A549 (cell line): ENCODE results near the gene CNST. TPM values are rescaled to one million over a fixed set of nuclear protein-coding genes. Genes with fewer than 3 reads are reported as not detected.
A peak's percentile ranks its signal among the peaks of the same experiment; 100 is the strongest.

Source experiments
- ATAC-seq, 2 experiments: fragments of 200-7000 bp in 1 of 2; fragments of >200 bp in 1 of 2; cut with Nextera tagmentation in 1 of 2; cut with Tn5 transposase in 1 of 2; 3 replicates each; pipeline versions ENCODE4 v1.8.0 to v1.9.1; 2018 to 2020; ENCODE audit warnings: mild to moderate bottlenecking in 1 of 2, moderate library complexity in 1 of 2
- CTCF ChIA-PET: fragments of 300-600 bp; sonication (Branson Sonifier 250); formaldehyde crosslinking; extraction: SDS; loops from one replicate; lab custom pipeline; 2021; ENCODE audit warnings: antibody characterized with exemption, inconsistent platforms; lab: Yijun Ruan, JAX
- POLR2A ChIA-PET: fragments of 350-600 bp; formaldehyde crosslinking; extraction: SDS; loops from one replicate; lab custom pipeline; 2021; ENCODE audit warnings: antibody characterized with exemption, inconsistent platforms; lab: Yijun Ruan, JAX
- DNase-seq, 2 experiments: peaks; one replicate each; pipeline versions ENCODE4 v3.0.0 to v3.0.0-alpha.2; 2011 to 2016; ENCODE audit warnings: low read depth in 1 of 2, low spot score in 1 of 2
- FAIRE-seq: peaks from 2 replicates; lab custom pipeline; 2011; peaks lifted over from hg19 to GRCh38; lab: Jason Lieb, UNC
- H3K27ac ChIP-seq, 2 experiments: fragments of >200 bp; sonication (Bioruptor Twin); formaldehyde crosslinking; 3 replicates each; pipeline ENCODE4 v1.5.1; 2016 to 2017
- H3K4me1 ChIP-seq: fragments of >200 bp; sonication (Bioruptor Twin); formaldehyde crosslinking; 3 replicates; pipeline ENCODE4 v1.6.1; 2016
- H3K4me2 ChIP-seq: fragments of >200 bp; sonication (Bioruptor Twin); formaldehyde crosslinking; 3 replicates; pipeline ENCODE4 v1.6.1; 2016
- H3K4me3 ChIP-seq: fragments of >200 bp; sonication (Bioruptor Twin); formaldehyde crosslinking; 3 replicates; pipeline ENCODE4 v1.5.1; 2016
- H3K9me3 ChIP-seq: fragments of >200 bp; sonication (Bioruptor Twin); formaldehyde crosslinking; 3 replicates; pipeline ENCODE4 v1.6.1; 2016
- BHLHE40 ChIP-seq: IDR thresholded peaks from 2 replicates; pipeline ENCODE4 v1.6.1; 2012; ENCODE audit warnings: low read depth, low read length, inconsistent platforms
- CHD2 ChIP-seq: fragments of 150-350 bp; IDR thresholded peaks from 2 replicates; pipeline ENCODE4 v1.6.1; 2014; ENCODE audit warnings: low read length; ENCODE audit not compliant: partially characterized antibody
- EHMT2 ChIP-seq: fragments of 200-600 bp; sonication (generic); IDR thresholded peaks from 2 replicates; pipeline ENCODE4 v1.6.1; 2016; ENCODE audit warnings: antibody characterized with exemption, low read depth, mild to moderate bottlenecking, moderate library complexity
- EP300 ChIP-seq, 2 experiments: fragments of >200 bp; sonication (Bioruptor Twin); formaldehyde crosslinking; IDR thresholded peaks; 2 replicates in 1 of 2; 3 replicates in 1 of 2; pipeline ENCODE4 v1.6.1; 2016 to 2017
- ESRRA ChIP-seq: fragments of 150-350 bp; IDR thresholded peaks from 2 replicates; pipeline ENCODE4 v1.6.1; 2014; ENCODE audit warnings: mild to moderate bottlenecking, low read length, borderline replicate concordance
- FOSL2 ChIP-seq, 2 experiments: fragments of 450-650 bp in 1 of 2; fragments of >200 bp in 1 of 2; sonication (Bioruptor Twin) in 1 of 2; formaldehyde crosslinking; IDR thresholded peaks; 2 replicates each; pipeline versions ENCODE4 v1.5.0 to v1.6.1; 2016 to 2020; ENCODE audit warnings: mild to moderate bottlenecking in 1 of 2, moderate library complexity in 1 of 2
- GATA3 ChIP-seq: IDR thresholded peaks from 2 replicates; pipeline ENCODE4 v1.6.1; 2012; ENCODE audit warnings: borderline replicate concordance
- HOXB5 ChIP-seq: fragments of 250-450 bp; sonication (Bioruptor Pico); IDR thresholded peaks from 2 replicates; pipeline ENCODE4 v1.5.0; 2020; ENCODE audit warnings: mild to moderate bottlenecking, moderate library complexity
- JUN ChIP-seq, 2 experiments: fragments of >200 bp; sonication (Bioruptor Twin); formaldehyde crosslinking; IDR thresholded peaks; 2 replicates in 1 of 2; 3 replicates in 1 of 2; pipeline ENCODE4 v1.6.1; 2016 to 2017
- JUNB ChIP-seq: fragments of >200 bp; sonication (Bioruptor Twin); formaldehyde crosslinking; IDR thresholded peaks from 2 replicates; pipeline ENCODE4 v1.6.1; 2016
- KDM1A ChIP-seq: fragments of 200-600 bp; sonication (generic); IDR thresholded peaks from 2 replicates; pipeline ENCODE4 v1.6.1; 2016; ENCODE audit warnings: low read depth, mild to moderate bottlenecking
- MAZ ChIP-seq: fragments of 150-350 bp; IDR thresholded peaks from 2 replicates; pipeline ENCODE4 v1.6.1; 2014; ENCODE audit warnings: antibody characterized with exemption, low read depth, low read length, borderline replicate concordance
- NFE2L2 ChIP-seq: fragments of 150-350 bp; conservative IDR thresholded peaks from 2 replicates; pipeline ENCODE4 v1.6.1; 2014; ENCODE audit warnings: low read length
- NPAS2 ChIP-seq: fragments of 250-450 bp; sonication (Bioruptor Pico); IDR thresholded peaks from 2 replicates; pipeline ENCODE4 v1.8.0; 2022; ENCODE audit warnings: mild to moderate bottlenecking, moderate library complexity, borderline replicate concordance
- POLR2A ChIP-seq: IDR thresholded peaks from 2 replicates; pipeline ENCODE4 v1.6.1; 2012; ENCODE audit warnings: mild to moderate bottlenecking, low read length
- POLR2AphosphoS2 ChIP-seq: conservative IDR thresholded peaks from 2 replicates; pipeline ENCODE4 v1.6.1; 2012; ENCODE audit warnings: low read length, improper control_type of control experiment, inconsistent platforms
- RAD21 ChIP-seq, 2 experiments: fragments of >200 bp in 1 of 2; sonication (Bioruptor Twin) in 1 of 2; formaldehyde crosslinking in 1 of 2; IDR thresholded peaks in 1 of 2; conservative IDR thresholded peaks in 1 of 2; 2 replicates in 1 of 2; 3 replicates in 1 of 2; pipeline ENCODE4 v1.6.1; 2012 to 2018; ENCODE audit warnings: inconsistent platforms in 1 of 2
- RARB ChIP-seq: fragments of 250-450 bp; sonication (Bioruptor Pico); IDR thresholded peaks from 2 replicates; pipeline ENCODE4 v1.8.0; 2021; ENCODE audit warnings: mild to moderate bottlenecking, moderate library complexity
- RCOR1 ChIP-seq: fragments of 150-350 bp; IDR thresholded peaks from 2 replicates; pipeline ENCODE4 v1.6.1; 2014; ENCODE audit warnings: antibody characterized with exemption, low read length, low read depth
- RFX5 ChIP-seq: fragments of 450-650 bp; IDR thresholded peaks from 2 replicates; pipeline ENCODE4 v1.7.1; 2014; ENCODE audit warnings: antibody characterized with exemption, mild to moderate bottlenecking, moderate library complexity
- SREBF2 ChIP-seq: fragments of 450-650 bp; IDR thresholded peaks from 2 replicates; pipeline ENCODE4 v1.6.1; 2014; ENCODE audit warnings: mild to moderate bottlenecking, moderate library complexity
- TP53 ChIP-seq: fragments of 250-450 bp; sonication (Bioruptor Pico); IDR thresholded peaks from 2 replicates; pipeline ENCODE4 v1.5.0; 2021; ENCODE audit warnings: mild to moderate bottlenecking, moderate library complexity
- ZSCAN20 ChIP-seq: fragments of 250-450 bp; sonication (Bioruptor Pico); IDR thresholded peaks from 2 replicates; pipeline ENCODE4 v1.8.0; 2022; ENCODE audit warnings: mild to moderate bottlenecking, moderate library complexity
- WGBS: methylation state at CpG from one replicate; pipeline ENCODE4 v1.1.6; 2017; ENCODE audit errors: missing lambda C conversion rate; 5-methylcytosine and 5-hydroxymethylcytosine counted together
- polyA plus RNA-seq, 4 experiments: library from polyadenylated mRNA; depleted of rRNA in 3 of 4; stranded (reverse); fragments of >200 nt; fragmentation: RNase III in 1 of 4; extraction: RNeasy Plus Mini Kit Qiagen cat#74134 plus additional on column Dnase treatment in 1 of 4; gene quantifications; 2 replicates in 3 of 4; 3 replicates in 1 of 4; pipeline ENCODE4 v1.2.3, GENCODE V29; 2011 to 2017
- TF ChIP-seq, protein P1 (sequence below): IDR thresholded peaks from 2 replicates; pipeline ENCODE4 v1.6.1; 2012
- TF ChIP-seq, protein P2 (sequence below): fragments of 250-450 bp; sonication (Bioruptor Pico); IDR thresholded peaks from 2 replicates; pipeline ENCODE4 v1.5.0; 2021; ENCODE audit warnings: mild to moderate bottlenecking, moderate library complexity, borderline replicate concordance
- TF ChIP-seq, protein P3 (sequence below): fragments of >200 bp; sonication (Bioruptor Twin); formaldehyde crosslinking; IDR thresholded peaks from 3 replicates; pipeline ENCODE4 v1.6.1; 2016
- TF ChIP-seq, protein P4 (sequence below): fragments of >200 bp; sonication (Bioruptor Twin); formaldehyde crosslinking; IDR thresholded peaks from 2 replicates; pipeline ENCODE4 v1.6.1; 2016
- TF ChIP-seq, protein P5 (sequence below): IDR thresholded peaks from 2 replicates; pipeline ENCODE4 v1.6.1; 2012

The CNST gene
- polyA plus RNA-seq, 2 of the 4 experiments (the other 2 are of a cell fraction) = 7.9 to 23.0 TPM

DNA sequence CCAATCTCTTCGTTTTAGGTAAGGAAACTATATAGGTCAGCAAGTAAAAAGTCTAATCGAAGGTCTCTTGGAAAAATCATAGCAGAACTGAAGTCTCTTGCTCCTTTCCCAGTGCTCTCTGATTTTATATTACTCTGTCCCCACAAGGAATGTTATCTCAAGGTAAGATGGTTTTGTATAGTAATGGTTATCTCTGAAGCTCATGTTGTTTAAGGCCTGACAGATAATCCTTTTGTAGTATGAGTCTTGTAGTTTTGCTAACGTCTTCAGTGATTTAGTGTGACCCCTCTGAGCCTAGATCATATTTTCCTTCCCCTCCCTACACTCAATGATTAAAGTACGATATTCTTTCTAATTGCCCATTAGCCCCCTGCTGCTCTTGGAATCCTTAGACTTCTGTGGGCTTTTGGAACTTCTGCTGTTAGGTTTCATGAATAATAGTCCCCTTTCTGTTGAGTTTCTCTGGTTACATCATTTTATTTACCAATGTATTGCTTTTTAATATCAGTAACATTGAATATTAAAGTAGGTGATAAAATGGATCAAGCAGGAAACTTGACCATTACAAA, 52.1 kb downstream of the CNST start:
- H3K9me3 ChIP-seq = no peaks in the 10 kb centered on the region
- ChIA-PET POLR2A (no interaction called here), CTCF (interaction anchor here (0.6 kb wide), 2 partner anchors 78 to 462 kb away, joined by 3 read pairs; no protein-coding TSS in a partner anchor)
- DNase-seq = no peak
- peak overlapping the region in 1 of 2 experiments; percentile 10; a peak in 1 of 6 replicates for H3K27ac ChIP-seq
- FAIRE-seq = no peak
- H3K4me3 ChIP-seq = no peak overlapping the region
- H3K4me1 ChIP-seq = peaks cover 14% of the 10 kb centered on the region; the same call in 2 of the 3 replicates
- no peak for ATAC-seq
- WGBS = 79% methylated on average over 4 of the region's 4 CpGs
- H3K4me2 ChIP-seq = no peak overlapping the region
- TF ChIP-seq NPAS2 (CRISPR knock-in tag) (no peak), HOXB5 (CRISPR knock-in tag) (no peak), SREBF2 (no peak), ZSCAN20 (CRISPR knock-in tag) (no peak), CHD2 (no peak), EP300 (IDR thresholded peaks at IDR 0.05) (no peak), RCOR1 (no peak), BHLHE40 (no peak), GATA3 (no peak)
- TF ChIP-seq, protein P1, sequence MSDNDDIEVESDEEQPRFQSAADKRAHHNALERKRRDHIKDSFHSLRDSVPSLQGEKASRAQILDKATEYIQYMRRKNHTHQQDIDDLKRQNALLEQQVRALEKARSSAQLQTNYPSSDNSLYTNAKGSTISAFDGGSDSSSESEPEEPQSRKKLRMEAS = no peak
- TF ChIP-seq, protein P2, sequence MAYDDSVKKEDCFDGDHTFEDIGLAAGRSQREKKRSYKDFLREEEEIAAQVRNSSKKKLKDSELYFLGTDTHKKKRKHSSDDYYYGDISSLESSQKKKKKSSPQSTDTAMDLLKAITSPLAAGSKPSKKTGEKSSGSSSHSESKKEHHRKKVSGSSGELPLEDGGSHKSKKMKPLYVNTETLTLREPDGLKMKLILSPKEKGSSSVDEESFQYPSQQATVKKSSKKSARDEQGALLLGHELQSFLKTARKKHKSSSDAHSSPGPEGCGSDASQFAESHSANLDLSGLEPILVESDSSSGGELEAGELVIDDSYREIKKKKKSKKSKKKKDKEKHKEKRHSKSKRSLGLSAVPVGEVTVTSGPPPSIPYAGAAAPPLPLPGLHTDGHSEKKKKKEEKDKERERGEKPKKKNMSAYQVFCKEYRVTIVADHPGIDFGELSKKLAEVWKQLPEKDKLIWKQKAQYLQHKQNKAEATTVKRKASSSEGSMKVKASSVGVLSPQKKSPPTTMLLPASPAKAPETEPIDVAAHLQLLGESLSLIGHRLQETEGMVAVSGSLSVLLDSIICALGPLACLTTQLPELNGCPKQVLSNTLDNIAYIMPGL (CRISPR knock-in tag) = no peak

DNA sequence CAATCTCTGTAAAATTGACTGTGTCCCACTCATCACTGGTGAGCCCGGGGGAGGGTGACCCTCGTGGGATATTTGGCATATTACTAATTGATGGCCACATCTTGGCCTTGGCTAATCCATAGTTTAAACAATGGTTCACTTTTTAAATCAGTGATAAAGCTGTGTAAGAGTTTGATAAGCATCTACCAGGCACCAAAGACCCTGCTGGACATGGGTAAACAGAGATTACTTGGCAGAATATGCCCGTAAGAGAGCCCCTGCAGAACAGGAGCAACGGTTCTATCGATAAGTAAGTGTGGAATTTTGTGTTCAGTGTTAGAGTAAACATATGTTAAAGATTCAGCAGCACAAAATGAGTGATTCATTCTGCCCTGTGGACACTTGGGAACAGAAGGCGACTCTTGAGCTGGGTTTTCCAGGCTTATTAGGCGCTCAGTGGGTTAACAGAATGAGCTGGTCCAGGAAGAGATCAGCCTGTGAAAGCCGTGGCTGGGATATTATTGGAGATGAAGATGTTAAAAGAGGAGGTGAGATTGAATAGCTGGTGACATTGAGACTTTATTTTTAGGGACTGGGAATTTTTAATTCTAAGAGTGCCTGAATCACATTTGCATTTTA, 55.9 kb downstream of the CNST start:
- FAIRE-seq = no peak
- CTCF ChIA-PET = interaction anchor here (1.4 kb wide), 1 partner anchor 67 kb away, joined by 5 read pairs; no protein-coding TSS in a partner anchor
- ATAC-seq = no peak
- no peak overlapping the region for H3K4me3 ChIP-seq
- peaks cover 7% of the 10 kb centered on the region; the same call in 2 of the 3 replicates for H3K4me1 ChIP-seq
- no peak for DNase-seq
- POLR2A ChIA-PET = no interaction called here
- no peak for TF ChIP-seq FOSL2 (IDR thresholded peaks at IDR 0.05)
- no peak for TF ChIP-seq FOSL2 (CRISPR knock-in tag; IDR thresholded peaks at IDR 0.05)
- TF ChIP-seq RARB (CRISPR knock-in tag) = no peak
- TF ChIP-seq RAD21 (conservative IDR thresholded peaks at IDR 0.05 in 1 of 2, IDR thresholded peaks at IDR 0.05 in 1 of 2) = no peak
- TF ChIP-seq, protein P3, sequence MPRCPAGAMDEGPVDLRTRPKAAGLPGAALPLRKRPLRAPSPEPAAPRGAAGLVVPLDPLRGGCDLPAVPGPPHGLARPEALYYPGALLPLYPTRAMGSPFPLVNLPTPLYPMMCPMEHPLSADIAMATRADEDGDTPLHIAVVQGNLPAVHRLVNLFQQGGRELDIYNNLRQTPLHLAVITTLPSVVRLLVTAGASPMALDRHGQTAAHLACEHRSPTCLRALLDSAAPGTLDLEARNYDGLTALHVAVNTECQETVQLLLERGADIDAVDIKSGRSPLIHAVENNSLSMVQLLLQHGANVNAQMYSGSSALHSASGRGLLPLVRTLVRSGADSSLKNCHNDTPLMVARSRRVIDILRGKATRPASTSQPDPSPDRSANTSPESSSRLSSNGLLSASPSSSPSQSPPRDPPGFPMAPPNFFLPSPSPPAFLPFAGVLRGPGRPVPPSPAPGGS = no peak
- no peak for TF ChIP-seq RCOR1
- no peak for TF ChIP-seq POLR2A
- no peak for TF ChIP-seq JUN (IDR thresholded peaks at IDR 0.05)
- TF ChIP-seq JUNB = no peak
- no peak for TF ChIP-seq NPAS2 (CRISPR knock-in tag)
- H3K27ac ChIP-seq = no peak overlapping the region
- H3K9me3 ChIP-seq = no peaks in the 10 kb centered on the region
- no peak overlapping the region for H3K4me2 ChIP-seq
- WGBS = 65% methylated on average over 8 of the region's 8 CpGs

DNA sequence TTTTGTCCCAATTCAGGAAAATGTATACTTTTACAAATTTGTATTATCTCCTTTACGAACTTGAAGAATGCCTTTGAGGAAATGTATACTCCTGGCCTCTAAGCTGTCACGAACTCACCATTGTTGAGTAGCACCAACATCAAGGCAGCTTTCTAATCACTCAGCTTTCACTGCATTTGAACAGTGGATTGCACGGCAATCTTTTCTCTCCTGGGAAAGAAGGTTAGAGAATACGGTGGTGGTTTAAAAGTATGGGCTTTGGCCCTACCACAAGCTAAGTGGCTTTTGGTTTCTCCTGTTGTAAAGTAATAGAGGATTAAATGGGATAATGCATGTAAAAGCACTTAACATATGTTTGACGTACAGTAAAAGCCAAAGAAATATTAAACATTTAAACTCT, 57.8 kb downstream of the CNST start:
- TF ChIP-seq EHMT2 = no peak
- no peak for TF ChIP-seq NFE2L2
- TF ChIP-seq KDM1A = no peak
- TF ChIP-seq, protein P4, sequence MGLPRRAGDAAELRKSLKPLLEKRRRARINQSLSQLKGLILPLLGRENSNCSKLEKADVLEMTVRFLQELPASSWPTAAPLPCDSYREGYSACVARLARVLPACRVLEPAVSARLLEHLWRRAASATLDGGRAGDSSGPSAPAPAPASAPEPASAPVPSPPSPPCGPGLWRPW = no peak
- no peak for TF ChIP-seq TP53
- no peak for TF ChIP-seq RCOR1
- no peak for TF ChIP-seq MAZ
- TF ChIP-seq NPAS2 (CRISPR knock-in tag) = no peak
- TF ChIP-seq EP300 (IDR thresholded peaks at IDR 0.05) = no peak
- TF ChIP-seq JUN (IDR thresholded peaks at IDR 0.05) = no peak
- TF ChIP-seq ESRRA = no peak
- TF ChIP-seq CHD2 = no peak
- no peak for TF ChIP-seq RFX5
- TF ChIP-seq RAD21 (conservative IDR thresholded peaks at IDR 0.05 in 1 of 2, IDR thresholded peaks at IDR 0.05 in 1 of 2) = no peak
- TF ChIP-seq, protein P5, sequence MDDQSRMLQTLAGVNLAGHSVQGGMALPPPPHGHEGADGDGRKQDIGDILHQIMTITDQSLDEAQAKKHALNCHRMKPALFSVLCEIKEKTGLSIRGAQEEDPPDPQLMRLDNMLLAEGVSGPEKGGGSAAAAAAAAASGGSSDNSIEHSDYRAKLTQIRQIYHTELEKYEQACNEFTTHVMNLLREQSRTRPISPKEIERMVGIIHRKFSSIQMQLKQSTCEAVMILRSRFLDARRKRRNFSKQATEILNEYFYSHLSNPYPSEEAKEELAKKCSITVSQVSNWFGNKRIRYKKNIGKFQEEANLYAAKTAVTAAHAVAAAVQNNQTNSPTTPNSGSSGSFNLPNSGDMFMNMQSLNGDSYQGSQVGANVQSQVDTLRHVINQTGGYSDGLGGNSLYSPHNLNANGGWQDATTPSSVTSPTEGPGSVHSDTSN = no peak
- no peak for TF ChIP-seq POLR2AphosphoS2
- Histone ChIP-seq H3K27ac (no peak overlapping the region), H3K4me3 (no peak overlapping the region), H3K9me3 (no peaks in the 10 kb centered on the region), H3K4me2 (no peak overlapping the region), H3K4me1 (no peaks in the 10 kb centered on the region)
- no peak for ATAC-seq
- ChIA-PET POLR2A (no interaction called here), CTCF (interaction anchor here (0.6 kb wide), 1 partner anchor 12 kb away, joined by 4 read pairs; no protein-coding TSS in a partner anchor)
- DNase-seq = no peak
- no peak for FAIRE-seq
- 76% methylated on average over 5 of the region's 5 CpGs for WGBS
